Fibroblast of peridontal ligament (primary cell): Measurements from ENCODE around the gene CRYGB.

Experiments used
- DNase-seq: peaks from one replicate; pipeline ENCODE4 v3.0.0-alpha.2; 2010; ENCODE audit errors: extremely low read depth

Gene CRYGB

GRCh38 chr2:208146006-208146405 lies at the start of gene CRYGB:
TSS of gene CRYGB (minus strand) at chr2:208146158. CDS start at chr2:208146120, 38 bp downstream.
- DNase-seq = no peak

- DNase-seq = peak; percentile 22
Measured at GRCh38 chr2:208195531-208195930, 49.6 kb upstream of the CRYGB start.

DNA sequence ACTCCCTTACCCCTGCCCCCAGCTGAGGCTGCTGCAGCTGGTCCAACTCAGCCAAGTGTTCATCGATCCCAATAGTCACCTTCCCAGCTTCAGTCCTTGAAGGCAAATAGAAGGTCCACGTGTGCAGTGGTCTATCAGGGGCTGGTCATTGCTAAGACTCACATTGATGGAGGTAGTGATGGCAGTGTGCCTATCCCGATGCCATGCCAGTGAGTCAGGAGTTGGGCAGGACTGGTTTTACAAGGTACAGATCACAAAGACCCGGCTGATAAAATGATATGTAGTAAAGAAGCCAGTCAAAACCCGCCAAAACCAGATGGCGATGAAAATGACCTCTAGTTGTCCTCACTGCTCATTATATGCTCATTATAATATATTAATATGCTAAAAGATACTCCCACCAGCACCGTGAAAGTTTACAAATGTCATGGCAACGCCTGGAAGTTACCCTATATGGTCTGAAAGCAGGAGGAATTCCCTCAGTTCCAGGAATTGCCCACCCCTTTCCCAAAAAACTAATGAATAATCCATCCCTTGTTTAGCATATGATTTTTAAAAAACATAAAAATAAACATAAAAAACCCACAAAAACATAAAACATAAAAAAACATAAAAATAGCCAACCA lies 46.8 kb upstream of the CRYGB start:
- DNase-seq = no peak

DNA sequence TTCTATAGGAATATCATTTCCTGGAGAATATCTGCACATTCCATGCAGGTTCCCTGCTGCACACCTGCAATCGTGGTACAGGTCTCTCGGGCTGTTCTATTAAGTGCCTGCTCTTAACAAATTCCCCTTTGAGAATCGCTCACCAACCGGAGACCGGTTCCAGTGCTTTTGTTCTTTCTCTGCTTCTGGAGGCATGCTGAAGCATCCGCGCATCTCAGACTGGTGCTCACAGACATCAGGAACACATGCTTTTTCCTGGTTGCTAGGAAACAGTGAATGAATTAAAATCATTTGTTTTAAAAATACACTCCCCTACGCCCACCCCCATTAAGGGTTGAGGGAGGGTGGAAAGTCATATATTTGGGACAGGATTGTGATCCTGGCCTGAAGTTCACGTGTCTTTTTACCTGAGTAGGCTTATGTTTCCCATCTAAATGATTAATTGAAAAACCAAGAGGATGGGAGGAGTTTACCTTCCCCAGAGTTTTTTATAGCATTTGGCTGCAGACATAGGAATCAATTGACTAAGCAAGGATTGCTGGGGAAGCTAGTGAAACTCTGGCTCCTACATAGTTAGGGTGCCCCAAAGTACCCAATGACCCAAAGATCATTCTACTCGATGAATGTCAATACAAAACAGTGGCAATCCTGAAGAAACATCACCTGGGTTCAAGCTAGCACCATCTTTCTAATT lies 44.0 kb upstream of the CRYGB start, which contains the start of gene C2orf80:
C2orf80 (minus strand) TSS at position 221 of the 694 bp plus-strand sequence. CDS start 3,044 bp downstream, outside the sequence.
- no peak for DNase-seq

DNA sequence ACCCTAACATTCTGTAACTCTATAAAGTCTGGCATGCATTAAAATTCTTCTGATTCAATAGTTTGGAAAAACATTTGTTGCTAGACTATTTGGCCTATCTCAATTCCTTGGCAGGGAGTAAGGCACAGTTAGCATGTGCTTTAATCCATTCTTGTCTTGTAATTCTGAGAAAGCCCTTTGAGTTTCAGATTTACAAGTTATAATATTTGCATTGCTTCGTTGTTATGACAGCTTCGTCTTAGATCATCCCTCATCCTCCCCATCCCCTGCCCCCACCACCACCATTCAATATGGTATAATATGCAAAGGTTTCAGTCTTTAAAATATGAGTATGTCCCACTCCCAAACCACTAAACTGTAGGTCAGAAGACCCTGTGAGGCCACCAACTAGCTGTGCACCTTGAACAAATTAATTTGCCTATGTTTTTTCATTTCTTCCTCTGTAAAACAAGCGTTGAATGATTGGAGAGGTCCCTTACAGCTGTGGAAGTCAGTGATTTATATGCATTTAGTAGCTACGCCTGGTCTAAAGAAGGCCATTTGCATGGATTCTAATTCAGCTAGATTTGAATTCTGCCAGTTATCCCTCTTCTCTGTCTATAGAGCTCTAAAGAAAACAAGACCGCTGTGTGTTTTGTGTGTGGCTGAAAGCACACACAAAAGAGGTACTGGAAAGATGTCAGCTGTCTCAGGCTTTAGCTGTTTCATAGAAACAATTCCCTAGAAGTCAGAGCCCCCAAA lies 43.3 kb upstream of the CRYGB start:
- no peak for DNase-seq

- DNase-seq = no peak
Measured at GRCh38 chr2:208186893-208187292, 40.9 kb upstream of the CRYGB start.

DNA sequence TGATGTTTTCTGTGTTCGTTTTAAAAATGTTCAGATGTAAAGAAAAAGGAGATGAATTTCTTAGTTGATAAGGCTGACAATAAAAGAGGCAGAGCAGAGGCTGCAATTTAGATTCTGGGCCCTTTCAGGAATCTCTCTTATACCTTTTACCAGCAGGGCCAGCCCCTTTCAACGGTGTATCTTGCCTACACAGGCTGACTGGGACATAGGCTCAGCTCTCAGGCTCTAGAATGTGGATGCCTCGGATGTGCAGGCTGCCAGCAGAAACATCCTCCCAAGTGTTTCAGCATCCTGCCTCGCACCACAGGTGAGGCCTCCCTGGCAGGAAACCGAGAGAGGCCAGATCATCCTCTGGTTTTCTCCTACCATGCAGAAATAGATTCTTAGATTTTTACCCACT lies 40.5 kb upstream of the CRYGB start:
- no peak for DNase-seq

- no peak for DNase-seq
Measured at GRCh38 chr2:208183972-208184705, 38.2 kb upstream of the CRYGB start.

DNA sequence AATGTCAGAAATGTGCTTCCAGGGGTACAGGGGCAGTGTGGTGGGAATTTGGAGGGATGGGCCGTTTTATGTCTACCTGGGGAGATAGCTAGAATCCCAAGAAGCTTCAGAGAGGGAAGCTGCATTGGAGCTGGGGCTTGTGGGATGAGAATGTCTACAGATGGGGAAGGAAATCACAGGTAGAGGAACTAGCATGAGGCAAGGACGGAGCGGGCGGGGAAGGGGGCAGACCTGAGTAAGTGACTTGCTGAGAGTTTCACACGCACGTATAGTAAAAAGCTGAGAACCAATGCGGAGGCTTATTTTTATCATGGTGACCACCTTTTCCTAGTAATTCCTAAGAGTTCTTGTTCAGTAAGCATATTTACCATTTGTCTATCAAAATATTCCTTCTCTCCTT lies 37.6 kb upstream of the CRYGB start:
- no peak for DNase-seq

GRCh38 chr2:208182835-208183234 lies 36.9 kb upstream of the CRYGB start:
- no peak for DNase-seq

- no peak for DNase-seq
Measured at GRCh38 chr2:208179028-208179609, 33.2 kb upstream of the CRYGB start.

DNA sequence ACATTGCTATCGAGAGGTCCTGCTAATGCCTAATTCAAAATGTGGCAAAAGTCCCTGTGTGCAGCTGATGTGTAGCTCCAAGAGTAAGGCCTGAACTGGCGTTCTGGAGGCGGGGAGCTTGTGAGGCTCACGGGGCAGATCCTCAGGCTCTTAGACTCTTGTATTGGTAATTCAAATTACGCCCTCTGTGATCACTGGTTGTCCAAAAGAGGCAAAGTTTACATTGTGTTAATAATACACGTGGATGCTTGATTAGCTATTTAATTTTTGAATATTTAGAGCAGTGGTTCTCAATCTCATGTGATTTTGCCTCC lies 29.8 kb upstream of the CRYGB start:
- DNase-seq = no peak

- peak; percentile 86 for DNase-seq
Measured at GRCh38 chr2:208175069-208175839, 29.3 kb upstream of the CRYGB start.

DNA sequence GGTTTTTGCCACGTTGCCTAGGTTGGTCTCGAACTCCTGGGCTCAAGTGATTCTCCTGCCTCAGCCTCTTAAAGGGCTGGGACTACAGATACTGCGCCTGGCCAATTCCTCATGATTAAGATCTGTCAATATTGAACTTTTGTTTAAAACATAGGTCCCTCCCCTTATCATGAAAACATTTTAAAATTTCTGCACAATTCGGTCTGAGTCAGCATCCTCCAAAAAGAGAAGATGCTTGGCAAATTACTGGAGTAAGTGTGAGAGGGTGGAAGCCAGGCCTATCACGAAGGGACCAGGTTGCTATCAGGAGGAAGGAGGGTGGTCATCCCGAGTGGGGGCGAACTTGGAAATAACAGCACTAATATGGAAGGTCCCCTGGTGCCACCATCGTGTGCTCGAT lies 28.2 kb upstream of the CRYGB start:
- DNase-seq = no peak

GRCh38 chr2:208172125-208172524 lies 26.2 kb upstream of the CRYGB start:
- no peak for DNase-seq

DNA sequence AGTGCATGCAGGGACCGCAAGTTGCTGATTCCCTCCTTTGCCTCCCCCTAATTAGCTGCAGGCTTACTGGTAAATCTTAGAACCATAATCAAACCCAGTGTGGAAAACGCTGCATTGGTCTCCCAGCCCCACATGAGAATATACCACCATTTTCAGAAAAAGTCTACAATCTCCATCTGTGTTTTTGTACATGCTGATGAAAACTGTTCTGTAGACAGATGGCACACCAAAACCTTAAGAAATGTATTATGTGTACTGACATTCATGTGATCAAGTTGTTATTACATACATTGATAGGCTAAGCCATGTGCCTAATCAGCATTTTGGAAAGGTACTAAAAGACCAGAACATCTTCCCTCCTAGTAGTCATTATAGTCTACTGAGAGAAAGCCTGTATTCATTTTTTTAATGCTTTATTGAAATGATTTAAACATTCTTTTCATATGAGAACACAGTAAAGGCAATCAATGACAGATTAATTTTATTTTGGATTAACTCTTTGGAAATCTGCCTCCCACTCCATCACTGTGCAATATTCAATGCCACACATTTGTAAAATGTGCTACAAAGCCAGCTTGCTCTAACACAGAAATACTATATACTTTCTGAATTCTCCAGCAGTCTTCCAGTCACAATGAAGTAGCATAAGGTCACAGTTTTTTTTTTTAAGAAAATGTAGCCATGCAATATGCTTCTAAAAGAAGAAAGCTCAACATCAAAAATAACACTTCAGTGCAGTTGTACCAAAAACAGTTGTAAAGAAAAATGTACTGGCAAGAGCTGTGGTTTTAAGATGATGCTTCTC lies 19.2 kb upstream of the CRYGB start:
- DNase-seq = no peak

- no peak for DNase-seq
Measured at GRCh38 chr2:208163489-208163888, 17.5 kb upstream of the CRYGB start, which contains the start of gene CRYGA. TSS of gene CRYGA (minus strand) at chr2:208163589. CDS start at chr2:208163556, 33 bp downstream.

DNA sequence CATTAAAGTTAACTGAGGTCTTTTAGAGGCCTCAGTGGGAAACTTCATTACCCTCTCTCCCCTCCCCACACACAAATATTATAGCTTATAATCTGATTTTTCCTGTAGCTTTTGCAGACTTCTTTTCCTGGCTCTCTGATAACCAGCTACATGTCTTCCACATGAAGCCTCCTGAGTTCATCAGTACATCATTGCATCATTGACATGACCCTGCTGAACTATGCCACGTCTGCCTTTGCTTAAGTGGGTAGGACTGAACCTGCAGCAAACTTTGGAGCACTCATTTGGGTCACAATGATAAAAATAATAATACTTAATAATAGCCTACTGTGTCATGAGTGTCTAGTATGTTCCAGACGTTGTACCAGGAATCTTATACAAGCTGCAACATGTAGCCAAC lies 10.5 kb upstream of the CRYGB start:
- no peak for DNase-seq

GRCh38 chr2:208153156-208153555 lies 7.2 kb upstream of the CRYGB start:
- DNase-seq = no peak

DNA sequence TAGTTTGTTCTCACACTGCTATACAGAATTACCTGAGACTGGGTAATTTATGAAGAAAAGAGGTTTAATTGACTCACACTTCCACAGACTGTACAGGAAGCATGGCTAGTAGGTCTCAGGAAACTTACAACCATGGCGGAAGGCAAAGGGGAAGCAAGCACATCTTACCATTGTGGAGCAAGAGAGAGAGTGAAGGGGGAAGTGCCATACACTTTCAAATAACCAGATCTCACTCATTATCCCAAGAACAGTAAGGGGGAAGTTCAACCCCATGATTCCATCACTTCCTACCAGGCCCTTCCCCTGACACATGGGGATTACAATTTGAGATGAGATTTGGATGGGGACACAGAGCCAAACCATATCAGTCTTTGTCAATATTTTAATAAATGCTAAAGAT lies 5.0 kb upstream of the CRYGB start:
- DNase-seq = no peak
